ENCODE results near the gene RAX2.

- TF ChIP-seq CTCF (IDR thresholded peaks at IDR 0.05) (no peak), POLR2A (IDR thresholded peaks at IDR 0.05) (no peak)
Measured at GRCh38 chr19:3821156-3821555, 49.1 kb upstream of the RAX2 start.

All from thyroid gland (tissue), 4 donors.